Right atrium auricular region (tissue), 2 donors: ENCODE measurements around the gene SCYGR1. TPM values are rescaled to one million over a fixed set of nuclear protein-coding genes. Genes with fewer than 3 reads are reported as not detected.

Experiments used
- DNase-seq: peaks from one replicate; pipeline ENCODE4 v3.0.0-alpha.2; 2019; ENCODE audit warnings: low spot score
- H3K27ac ChIP-seq, 2 donors: fragments of 200-600 bp; sonication (generic); 1 replicate in 1 of 2; 2 replicates in 1 of 2; pipeline ENCODE4 v1.5.1; 2016 to 2019
- H3K27me3 ChIP-seq, 2 donors: fragments of 200-600 bp; sonication (generic); one replicate each; pipeline versions ENCODE4 v1.5.1 to v1.6.0; 2017 to 2019
- H3K36me3 ChIP-seq: fragments of 200-600 bp; sonication (generic); one replicate; pipeline ENCODE4 v1.5.1; 2016
- H3K4me1 ChIP-seq, 2 donors: fragments of 200-600 bp; sonication (generic); one replicate each; pipeline versions ENCODE4 v1.5.1 to v1.6.0; 2017 to 2019
- H3K4me3 ChIP-seq, 2 donors: fragments of 200-600 bp; sonication (generic); 1 replicate in 1 of 2; 2 replicates in 1 of 2; pipeline ENCODE4 v1.5.1; 2017 to 2019; ENCODE audit warnings: mild to moderate bottlenecking in 1 of 2, moderate library complexity in 1 of 2
- H3K9me3 ChIP-seq, 2 donors: fragments of 200-600 bp; sonication (generic); one replicate each; pipeline ENCODE4 v1.5.1; 2019
- total RNA-seq, 2 donors: library from RNA; depleted of rRNA; stranded (reverse); fragments of >200 nt; gene quantifications; one replicate each; pipeline ENCODE4 v1.1.0, GENCODE V29; 2016
- TF ChIP-seq, protein P1 (sequence below), 2 donors: fragments of 200-600 bp; sonication (generic); IDR thresholded peaks; one replicate each; pipeline ENCODE4 v1.5.1; 2019; ENCODE audit warnings: antibody characterized with exemption in 2 of 2

The SCYGR1 gene
- total RNA-seq, 2 donors from 2014 or later: not detected

DNA sequence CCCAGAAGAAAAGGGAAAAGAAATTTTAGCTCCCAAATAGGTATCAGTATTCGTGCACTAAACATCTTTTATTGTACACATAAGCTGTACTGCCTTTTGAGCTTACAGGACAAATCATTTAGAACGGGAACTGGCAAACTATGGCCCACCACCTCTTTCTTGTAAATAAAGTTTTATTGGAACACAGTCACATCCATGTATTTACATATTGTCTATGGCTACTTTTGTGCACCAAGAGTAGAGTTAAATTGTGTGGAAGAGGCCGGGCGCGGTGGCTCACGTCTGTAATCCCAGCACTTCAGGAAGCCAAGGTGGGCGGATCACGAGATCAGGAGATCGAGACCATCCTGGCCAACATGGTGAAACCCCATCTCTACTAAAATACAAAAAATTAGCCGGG lies 14.4 kb downstream of the SCYGR1 start:
- no peak for DNase-seq
- H3K4me3 ChIP-seq: no peak overlapping the region
- H3K4me1 ChIP-seq: no peaks in the 10 kb centered on the region
- H3K36me3 ChIP-seq: no peaks in the 10 kb centered on the region
- TF ChIP-seq, protein P1, sequence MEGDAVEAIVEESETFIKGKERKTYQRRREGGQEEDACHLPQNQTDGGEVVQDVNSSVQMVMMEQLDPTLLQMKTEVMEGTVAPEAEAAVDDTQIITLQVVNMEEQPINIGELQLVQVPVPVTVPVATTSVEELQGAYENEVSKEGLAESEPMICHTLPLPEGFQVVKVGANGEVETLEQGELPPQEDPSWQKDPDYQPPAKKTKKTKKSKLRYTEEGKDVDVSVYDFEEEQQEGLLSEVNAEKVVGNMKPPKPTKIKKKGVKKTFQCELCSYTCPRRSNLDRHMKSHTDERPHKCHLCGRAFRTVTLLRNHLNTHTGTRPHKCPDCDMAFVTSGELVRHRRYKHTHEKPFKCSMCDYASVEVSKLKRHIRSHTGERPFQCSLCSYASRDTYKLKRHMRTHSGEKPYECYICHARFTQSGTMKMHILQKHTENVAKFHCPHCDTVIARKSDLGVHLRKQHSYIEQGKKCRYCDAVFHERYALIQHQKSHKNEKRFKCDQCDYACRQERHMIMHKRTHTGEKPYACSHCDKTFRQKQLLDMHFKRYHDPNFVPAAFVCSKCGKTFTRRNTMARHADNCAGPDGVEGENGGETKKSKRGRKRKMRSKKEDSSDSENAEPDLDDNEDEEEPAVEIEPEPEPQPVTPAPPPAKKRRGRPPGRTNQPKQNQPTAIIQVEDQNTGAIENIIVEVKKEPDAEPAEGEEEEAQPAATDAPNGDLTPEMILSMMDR (IDR thresholded peaks at IDR 0.05): no peak
- H3K27me3 ChIP-seq: no peaks in the 10 kb centered on the region
- H3K27ac ChIP-seq: no peak overlapping the region
- no peaks in the 10 kb centered on the region for H3K9me3 ChIP-seq

DNA sequence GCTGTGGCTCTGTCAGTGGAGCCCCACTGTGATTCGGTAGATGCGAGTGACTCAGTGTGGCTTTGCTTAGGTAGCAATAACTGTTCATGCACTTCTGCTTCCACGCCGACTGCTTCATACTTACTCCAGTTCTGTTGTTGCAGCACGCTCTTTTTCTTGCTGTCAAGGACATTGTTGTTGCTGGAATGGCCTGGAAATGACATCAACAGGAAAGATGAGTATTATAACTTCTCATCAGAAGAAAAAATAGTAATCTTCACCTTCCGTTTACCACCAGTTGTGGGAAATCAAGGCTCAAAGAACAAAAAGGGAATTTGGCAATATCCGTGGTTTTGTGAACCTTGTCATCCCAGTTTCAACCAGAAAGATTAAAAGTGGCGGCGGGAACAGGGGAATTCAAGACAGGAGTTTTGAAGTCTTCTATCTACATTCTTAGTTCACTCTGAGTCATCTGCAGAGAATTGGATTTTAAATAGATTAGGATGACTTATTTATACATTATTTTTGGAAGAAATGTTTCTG lies 16.9 kb downstream of the SCYGR1 start:
- H3K36me3 ChIP-seq: no peaks in the 10 kb centered on the region
- TF ChIP-seq, protein P1 (IDR thresholded peaks at IDR 0.05): no peak
- no peak overlapping the region for H3K4me3 ChIP-seq
- DNase-seq: peak; percentile 68
- no peak overlapping the region for H3K27ac ChIP-seq
- H3K4me1 ChIP-seq: no peaks in the 10 kb centered on the region
- H3K9me3 ChIP-seq: no peaks in the 10 kb centered on the region
- H3K27me3 ChIP-seq: no peaks in the 10 kb centered on the region

DNA sequence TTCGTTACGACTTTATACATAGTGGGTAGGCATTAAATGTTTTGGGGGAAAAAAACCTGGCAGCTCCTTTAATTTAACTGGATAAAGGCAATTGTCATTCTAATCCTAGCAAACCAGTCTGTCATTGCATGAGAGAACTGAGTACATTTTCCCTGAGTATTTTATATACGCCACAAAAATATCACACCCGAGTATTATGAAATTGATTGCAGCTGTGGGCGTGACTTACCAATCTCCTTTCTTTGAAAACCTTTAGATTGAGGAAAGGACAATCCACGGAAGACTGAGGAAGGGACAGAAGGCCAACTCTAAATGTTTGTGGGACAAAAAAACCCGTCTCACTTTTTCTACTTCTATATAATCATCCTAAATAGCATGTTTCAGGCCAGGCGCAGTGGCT lies 17.7 kb downstream of the SCYGR1 start:
- no peaks in the 10 kb centered on the region for H3K9me3 ChIP-seq
- H3K4me3 ChIP-seq: no peak overlapping the region
- H3K36me3 ChIP-seq: no peaks in the 10 kb centered on the region
- TF ChIP-seq, protein P1 (IDR thresholded peaks at IDR 0.05): no peak
- peak overlapping the region in 1 of 2 donors; percentile 51 for H3K27ac ChIP-seq
- no peak for DNase-seq
- H3K4me1 ChIP-seq: no peaks in the 10 kb centered on the region
- H3K27me3 ChIP-seq: no peaks in the 10 kb centered on the region

DNA sequence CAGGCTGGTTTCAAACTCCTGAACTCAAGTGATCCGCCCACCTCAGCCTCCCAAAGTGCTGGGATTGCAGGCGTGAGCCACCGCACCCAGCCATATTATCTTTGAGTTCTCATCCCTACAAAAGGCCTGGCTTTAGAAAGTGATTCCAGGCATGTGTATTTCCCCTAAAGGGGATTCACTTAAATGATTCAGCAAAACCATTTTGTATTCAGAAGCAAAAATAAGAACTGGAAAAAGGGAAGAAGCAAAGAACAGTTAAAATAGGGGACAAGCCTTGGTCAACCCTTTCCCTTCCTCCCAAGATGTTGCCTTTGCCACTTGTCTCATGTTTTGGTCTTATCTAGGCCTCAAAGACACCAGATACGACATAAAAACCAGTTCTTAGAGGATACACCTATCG lies 19.2 kb downstream of the SCYGR1 start:
- DNase-seq: no peak
- no peak overlapping the region for H3K4me3 ChIP-seq
- TF ChIP-seq, protein P1 (IDR thresholded peaks at IDR 0.05): no peak
- no peak overlapping the region for H3K27ac ChIP-seq
- H3K36me3 ChIP-seq: no peaks in the 10 kb centered on the region
- no peaks in the 10 kb centered on the region for H3K27me3 ChIP-seq
- no peaks in the 10 kb centered on the region for H3K9me3 ChIP-seq
- H3K4me1 ChIP-seq: no peaks in the 10 kb centered on the region

DNA sequence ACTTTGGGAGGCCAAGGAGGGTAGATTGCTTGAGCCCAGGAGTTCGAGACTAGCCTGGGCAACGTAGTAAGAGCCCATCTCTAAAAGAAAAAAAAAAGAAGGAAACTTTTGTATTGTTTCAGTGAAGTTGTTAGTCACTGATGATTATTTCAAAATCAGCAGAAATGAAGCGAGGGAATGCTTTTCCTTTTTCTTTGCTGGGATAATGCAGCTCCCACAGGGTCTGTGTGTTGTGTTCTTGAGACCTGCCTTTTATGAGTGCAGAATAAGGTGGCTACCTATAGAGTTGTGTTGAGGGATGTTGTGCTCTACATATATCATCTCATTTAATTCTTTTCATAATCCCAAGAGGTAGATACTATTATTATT lies 20.3 kb downstream of the SCYGR1 start:
- H3K36me3 ChIP-seq: no peaks in the 10 kb centered on the region
- peak overlapping the region in 1 of 2 donors; percentile 45 for H3K27ac ChIP-seq
- no peaks in the 10 kb centered on the region for H3K9me3 ChIP-seq
- H3K4me3 ChIP-seq: no peak overlapping the region
- TF ChIP-seq, protein P1 (IDR thresholded peaks at IDR 0.05): no peak
- no peaks in the 10 kb centered on the region for H3K4me1 ChIP-seq
- DNase-seq: no peak
- H3K27me3 ChIP-seq: no peaks in the 10 kb centered on the region

DNA sequence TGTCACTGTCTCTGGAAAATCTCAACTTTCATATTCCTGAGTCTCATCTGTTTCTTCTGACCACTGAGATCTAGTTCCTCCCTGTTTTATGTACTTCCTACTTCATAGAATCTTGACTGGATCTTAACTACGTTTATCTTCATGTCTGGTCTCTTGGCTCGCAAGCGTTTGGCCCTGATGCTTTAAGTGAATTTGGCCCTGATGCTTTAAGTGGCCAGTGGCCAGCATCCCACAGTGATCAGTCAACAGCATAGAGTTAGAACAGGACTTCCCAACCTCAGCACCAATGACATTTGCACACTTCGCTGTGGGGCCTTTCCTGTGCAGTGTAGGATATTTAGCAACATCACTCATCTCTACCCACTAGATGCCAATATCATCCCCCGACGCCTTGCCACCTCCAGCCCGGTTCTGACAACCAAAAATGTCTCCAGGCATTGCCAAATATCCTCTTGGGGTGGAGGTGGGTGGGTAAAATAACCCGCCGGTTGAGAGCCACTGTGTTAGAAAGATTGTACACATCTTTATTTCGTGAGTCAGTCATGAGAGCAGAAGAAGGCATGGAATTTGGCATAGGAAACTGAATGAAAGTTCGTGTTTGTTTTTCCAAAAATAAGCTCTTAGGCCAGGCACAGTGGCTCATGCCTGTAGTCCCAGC lies 20.9 kb downstream of the SCYGR1 start:
- Histone ChIP-seq H3K9me3 (no peaks in the 10 kb centered on the region), H3K36me3 (no peaks in the 10 kb centered on the region), H3K4me3 (no peak overlapping the region), H3K4me1 (no peaks in the 10 kb centered on the region), H3K27me3 (no peaks in the 10 kb centered on the region), H3K27ac (peak overlapping the region in 1 of 2 donors; percentile 45)
- TF ChIP-seq, protein P1 (IDR thresholded peaks at IDR 0.05): no peak
- no peak for DNase-seq
